ENCODE results near the gene TENM4. TPM values are rescaled to one million over a fixed set of nuclear protein-coding genes. Genes with fewer than 3 reads are reported as not detected.
"Not testable (repeated sequence)": the region's sequence is repeated elsewhere in the genome, so short reads cannot be mapped to it uniquely, and the experiment has no call there.

The TENM4 gene
- total RNA-seq, 4 donors from 2014 or later, result 2.3 to 18.9 (median 4.5) TPM

DNA sequence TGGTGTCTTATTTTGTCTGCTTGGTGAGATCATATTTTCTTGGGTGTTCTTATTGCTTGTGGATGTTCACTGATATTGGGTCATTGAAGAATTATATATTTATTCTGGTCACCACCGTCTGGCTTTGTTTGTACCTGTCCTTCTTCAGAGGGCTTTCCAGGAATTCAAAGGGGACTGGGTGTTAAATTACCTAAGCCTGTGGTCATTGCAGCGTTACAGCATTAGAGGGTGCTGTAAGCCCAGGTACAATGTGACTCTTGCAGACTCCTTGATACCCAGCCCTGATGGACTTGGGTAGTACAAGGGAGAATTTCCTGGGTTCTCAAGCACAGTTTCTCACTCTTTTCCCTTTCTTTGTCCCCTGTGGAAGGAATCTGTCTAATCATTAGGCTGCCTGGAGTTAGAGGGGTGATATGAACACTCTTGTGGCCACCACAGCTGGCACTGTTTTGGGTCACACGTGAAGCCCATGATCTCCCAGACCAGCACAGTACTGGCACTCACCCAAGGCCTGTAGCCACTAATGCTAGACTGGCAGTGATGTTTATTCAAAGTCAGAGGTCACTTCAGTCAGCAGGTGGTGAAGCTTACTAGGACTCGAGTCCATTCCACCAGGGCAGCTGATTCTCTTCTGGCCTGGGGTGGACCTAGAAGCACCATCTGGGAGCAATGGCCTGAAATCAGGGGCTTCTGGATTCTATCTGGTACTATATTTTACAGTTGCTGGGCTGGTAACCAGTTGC is 810.1 kb downstream of the TENM4 start:
- ATAC-seq (ENCODE audit: low FRiP score), result no peak
- no peak for DNase-seq (ENCODE audit: low spot score)
- TF ChIP-seq, protein P1, sequence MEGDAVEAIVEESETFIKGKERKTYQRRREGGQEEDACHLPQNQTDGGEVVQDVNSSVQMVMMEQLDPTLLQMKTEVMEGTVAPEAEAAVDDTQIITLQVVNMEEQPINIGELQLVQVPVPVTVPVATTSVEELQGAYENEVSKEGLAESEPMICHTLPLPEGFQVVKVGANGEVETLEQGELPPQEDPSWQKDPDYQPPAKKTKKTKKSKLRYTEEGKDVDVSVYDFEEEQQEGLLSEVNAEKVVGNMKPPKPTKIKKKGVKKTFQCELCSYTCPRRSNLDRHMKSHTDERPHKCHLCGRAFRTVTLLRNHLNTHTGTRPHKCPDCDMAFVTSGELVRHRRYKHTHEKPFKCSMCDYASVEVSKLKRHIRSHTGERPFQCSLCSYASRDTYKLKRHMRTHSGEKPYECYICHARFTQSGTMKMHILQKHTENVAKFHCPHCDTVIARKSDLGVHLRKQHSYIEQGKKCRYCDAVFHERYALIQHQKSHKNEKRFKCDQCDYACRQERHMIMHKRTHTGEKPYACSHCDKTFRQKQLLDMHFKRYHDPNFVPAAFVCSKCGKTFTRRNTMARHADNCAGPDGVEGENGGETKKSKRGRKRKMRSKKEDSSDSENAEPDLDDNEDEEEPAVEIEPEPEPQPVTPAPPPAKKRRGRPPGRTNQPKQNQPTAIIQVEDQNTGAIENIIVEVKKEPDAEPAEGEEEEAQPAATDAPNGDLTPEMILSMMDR (IDR thresholded peaks at IDR 0.05), result no peak

DNA sequence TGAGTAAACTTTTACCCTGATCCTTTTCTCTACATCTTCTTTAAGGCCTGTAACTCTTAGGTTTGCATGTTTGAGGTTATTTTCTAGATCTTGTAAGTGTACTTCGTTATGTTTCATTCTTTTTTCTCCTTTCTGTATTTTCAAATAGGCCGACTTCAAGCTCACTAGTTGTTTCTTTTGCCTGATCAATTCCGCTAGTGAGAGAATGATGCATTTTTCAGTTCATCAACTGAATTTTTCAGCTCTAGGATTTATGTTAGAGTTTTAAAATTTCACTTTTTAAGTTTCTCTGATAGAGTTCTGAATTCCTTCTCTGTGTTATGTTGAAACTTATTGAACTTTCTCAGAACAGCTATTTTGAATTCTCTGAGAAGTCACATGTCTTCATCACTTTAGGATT is 810.7 kb downstream of the TENM4 start:
- DNase-seq (ENCODE audit: low spot score), result no peak
- TF ChIP-seq, protein P1 (IDR thresholded peaks at IDR 0.05), result no peak
- no peak for ATAC-seq (ENCODE audit: low FRiP score)

DNA sequence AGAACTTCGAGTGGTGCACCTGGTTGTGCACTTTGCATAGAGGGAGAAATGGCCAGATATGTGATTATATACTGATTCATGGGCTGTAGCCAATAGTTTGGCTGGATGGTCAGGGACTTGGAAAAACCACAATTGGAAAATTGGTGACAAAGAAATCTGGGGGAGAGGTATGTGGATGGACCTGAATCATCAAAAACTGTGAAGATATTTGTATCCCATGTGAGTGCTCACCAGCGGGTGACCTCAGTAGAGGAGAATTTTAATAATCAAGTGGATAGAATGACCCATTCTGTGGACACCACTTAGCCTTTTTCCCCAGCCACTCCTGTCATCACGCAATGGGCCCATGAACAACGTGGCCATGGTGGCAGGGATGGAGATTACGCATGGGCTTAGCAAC is 818.2 kb downstream of the TENM4 start:
- TF ChIP-seq, protein P1 (IDR thresholded peaks at IDR 0.05), result no peak
- ATAC-seq (ENCODE audit: low FRiP score) (no peak), DNase-seq (ENCODE audit: low spot score) (no peak)

DNA sequence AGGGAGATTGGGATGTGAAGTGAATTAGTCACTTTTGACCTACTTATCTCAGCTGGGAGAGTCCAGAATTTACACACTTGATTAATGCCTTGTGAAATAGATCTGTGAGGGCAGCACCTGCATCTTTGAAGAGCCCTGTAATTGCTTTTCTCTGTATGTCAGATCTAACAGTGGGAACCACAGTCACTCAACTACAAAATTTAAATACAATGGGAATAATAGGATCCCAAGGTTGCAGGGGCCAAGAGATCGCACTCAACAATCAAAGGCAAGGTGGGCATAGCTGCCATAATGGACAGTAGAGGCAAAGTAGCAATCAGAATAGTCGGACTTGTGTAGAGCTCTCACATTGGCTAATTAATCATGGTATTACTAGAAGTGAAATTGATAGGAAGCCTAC is 820.7 kb downstream of the TENM4 start:
- DNase-seq (ENCODE audit: low spot score), result no peak
- no peak for ATAC-seq (ENCODE audit: low FRiP score)
- TF ChIP-seq, protein P1 (IDR thresholded peaks at IDR 0.05), result no peak

DNA sequence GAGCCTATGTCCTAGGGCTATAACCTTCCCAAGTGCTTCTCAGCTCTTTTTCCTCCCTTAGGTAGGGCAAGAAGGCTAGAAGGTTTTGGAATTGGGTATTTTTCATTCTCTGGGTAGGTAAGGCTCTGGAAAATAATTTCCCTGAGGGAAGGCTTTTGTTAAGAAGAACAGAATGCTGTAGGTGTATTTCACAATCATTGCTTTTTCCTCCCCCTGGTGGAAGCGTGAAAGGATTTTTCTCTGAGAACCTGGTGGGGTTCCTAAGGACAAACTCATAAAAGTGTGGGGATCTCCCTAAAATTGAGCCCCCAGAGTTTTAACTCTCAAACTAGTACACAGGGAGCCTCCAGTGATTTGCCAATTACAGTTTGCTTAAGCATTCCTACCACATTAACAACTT is 825.1 kb downstream of the TENM4 start:
- DNase-seq (ENCODE audit: low spot score) (no peak), ATAC-seq (ENCODE audit: low FRiP score) (no peak)
- TF ChIP-seq, protein P1 (IDR thresholded peaks at IDR 0.05), result no peak

DNA sequence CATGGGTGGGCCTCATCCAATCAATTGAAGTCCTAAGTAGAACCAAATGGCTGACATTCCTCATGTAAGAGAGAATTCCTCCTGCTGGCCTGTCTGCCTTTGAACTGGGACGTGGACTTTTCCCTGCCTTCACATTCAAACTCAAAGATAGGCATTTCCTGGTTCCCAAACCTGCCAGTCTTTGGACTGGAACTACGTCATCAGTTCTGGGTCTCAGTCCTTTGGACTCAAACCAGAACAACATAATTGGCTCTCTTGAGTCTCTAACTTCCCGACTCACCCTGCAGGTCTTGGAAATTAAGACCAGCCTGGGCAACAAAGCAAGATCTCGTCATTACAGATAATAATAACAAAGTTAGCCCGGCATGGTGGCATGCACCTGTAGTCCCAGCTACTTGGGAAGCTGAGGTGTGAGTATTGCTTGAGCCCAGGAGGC is 827.4 kb downstream of the TENM4 start:
- no peak for ATAC-seq (ENCODE audit: low FRiP score)
- no peak for DNase-seq (ENCODE audit: low spot score)
- TF ChIP-seq, protein P1 (IDR thresholded peaks at IDR 0.05), result no peak

DNA sequence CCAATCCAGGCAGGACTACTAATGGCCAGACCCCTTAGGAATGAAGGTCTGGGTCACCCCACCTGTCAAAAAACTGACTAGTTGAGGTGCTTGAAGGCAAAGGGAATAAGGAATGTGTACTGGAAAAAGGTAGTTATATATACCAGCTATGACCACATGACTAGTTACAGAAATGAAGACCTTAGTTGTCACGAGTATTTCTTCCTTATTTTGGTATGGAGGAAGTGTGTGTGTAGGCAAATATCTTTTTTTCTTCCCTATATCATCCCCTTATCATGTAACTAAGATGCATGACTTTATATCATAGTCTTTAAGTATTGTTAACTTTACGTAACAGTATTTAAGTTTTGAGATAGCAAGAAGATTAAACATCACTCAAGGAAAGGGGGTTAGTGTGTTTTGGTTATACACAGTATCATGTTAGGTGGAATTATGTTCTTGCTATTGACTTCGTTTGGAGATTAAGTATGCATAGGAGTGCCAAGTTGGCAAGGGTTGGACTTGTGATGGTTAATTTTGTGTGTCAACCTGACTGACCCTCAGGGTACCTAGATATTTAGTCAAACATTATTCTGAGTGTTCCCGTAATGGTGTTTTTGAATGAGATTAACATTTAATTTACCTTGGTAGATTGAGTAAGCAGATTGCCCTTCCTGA is 828.0 kb downstream of the TENM4 start:
- ATAC-seq (ENCODE audit: low FRiP score) (no peak), DNase-seq (ENCODE audit: low spot score) (no peak)
- TF ChIP-seq, protein P1 (IDR thresholded peaks at IDR 0.05), result no peak

DNA sequence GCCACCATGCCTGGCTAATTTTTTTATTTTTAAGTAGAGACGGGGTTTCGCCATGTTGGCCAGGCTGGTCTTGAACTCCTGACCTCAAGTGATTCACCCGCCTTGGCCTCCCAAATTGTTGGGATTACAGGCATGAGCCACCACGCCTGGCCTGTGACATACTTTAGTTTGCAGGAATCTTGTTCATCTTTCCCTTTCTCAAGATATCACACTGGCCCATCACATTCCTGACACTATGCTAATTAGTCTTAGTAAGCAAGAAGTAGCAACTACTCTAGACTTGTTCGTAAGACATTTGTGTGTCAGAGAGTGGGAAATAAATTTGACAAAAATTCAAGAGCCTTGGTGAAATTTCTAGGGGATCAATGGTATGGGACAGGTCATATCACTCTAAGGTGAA is 831.5 kb downstream of the TENM4 start:
- ATAC-seq (ENCODE audit: low FRiP score); DNase-seq (ENCODE audit: low spot score): not testable (repeated sequence)

Measured in omental fat pad (tissue), 4 donors.